ENCODE results near the gene INPP1.

GRCh38 chr2:190323406-190323805, 20.0 kb upstream of the INPP1 start:
- no peak for TF ChIP-seq CTCF (IDR thresholded peaks at IDR 0.05; ENCODE audit: low read depth, low read length, missing input control)
- TF ChIP-seq GABPA (IDR thresholded peaks at IDR 0.05 in 1 of 2, conservative IDR thresholded peaks at IDR 0.05 in 1 of 2), result no peak
- no peak for TF ChIP-seq SP1 (IDR thresholded peaks at IDR 0.05)

Measured in liver (tissue), 3 donors.